ENCODE data around the gene PTPRJ. TPM values are rescaled to one million over a fixed set of nuclear protein-coding genes. Genes with fewer than 3 reads are reported as not detected.

PTPRJ gene
- total and polyA plus RNA-seq, 2 of the 4 experiments (the other 2 are of a cell fraction), result 5.6 to 14.9 TPM

DNA sequence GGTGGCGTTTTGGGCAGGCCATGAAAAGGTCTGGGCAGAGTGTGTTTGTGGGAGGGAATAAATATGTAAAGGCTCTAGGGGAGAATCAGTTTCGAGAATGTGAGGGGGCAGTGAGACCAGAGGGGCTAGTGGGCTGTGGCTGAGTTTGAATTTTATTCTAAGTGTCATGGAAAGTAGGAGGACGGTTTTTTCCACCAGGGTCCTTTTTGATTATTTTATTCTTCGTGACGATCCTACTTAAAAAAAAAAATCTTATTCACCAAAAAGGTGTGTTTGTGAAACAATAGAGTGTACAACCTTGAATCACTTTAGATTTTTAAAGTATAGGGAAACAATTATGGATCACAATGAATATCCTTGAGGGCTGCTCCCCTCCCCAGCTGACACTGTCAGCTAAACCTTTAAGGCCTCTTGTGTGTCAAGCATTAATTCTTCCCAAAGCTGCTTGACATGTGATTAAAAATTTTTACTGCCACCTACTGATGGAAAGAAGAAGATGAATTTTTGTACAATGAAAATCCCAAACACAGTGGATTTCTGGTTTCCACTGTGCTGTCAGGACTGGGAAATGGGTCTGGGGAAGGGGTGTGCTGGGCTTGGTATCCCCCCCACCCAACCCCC is 128.8 kb downstream of the PTPRJ start:
- H2AK9ac ChIP-seq (replicated peaks; ENCODE audit: low read depth, low read length, poor library complexity), result no peak overlapping the region
- H3K56ac ChIP-seq (ENCODE audit: extremely low read depth, insufficient read depth, low read length), result no peak overlapping the region
- no peak for TF ChIP-seq RCOR1 (IDR thresholded peaks at IDR 0.05; ENCODE audit: insufficient replicate concordance, low read length)
- TF ChIP-seq SMC3 (IDR thresholded peaks at IDR 0.05; ENCODE audit: low read depth, low read length), result peak; percentile 54
- no peak for TF ChIP-seq CEBPB (IDR thresholded peaks at IDR 0.05; ENCODE audit: low read depth, low read length)
- TF ChIP-seq RAD21 (IDR thresholded peaks at IDR 0.05; ENCODE audit: low read length), result peak; percentile 60
- TF ChIP-seq, protein P1, sequence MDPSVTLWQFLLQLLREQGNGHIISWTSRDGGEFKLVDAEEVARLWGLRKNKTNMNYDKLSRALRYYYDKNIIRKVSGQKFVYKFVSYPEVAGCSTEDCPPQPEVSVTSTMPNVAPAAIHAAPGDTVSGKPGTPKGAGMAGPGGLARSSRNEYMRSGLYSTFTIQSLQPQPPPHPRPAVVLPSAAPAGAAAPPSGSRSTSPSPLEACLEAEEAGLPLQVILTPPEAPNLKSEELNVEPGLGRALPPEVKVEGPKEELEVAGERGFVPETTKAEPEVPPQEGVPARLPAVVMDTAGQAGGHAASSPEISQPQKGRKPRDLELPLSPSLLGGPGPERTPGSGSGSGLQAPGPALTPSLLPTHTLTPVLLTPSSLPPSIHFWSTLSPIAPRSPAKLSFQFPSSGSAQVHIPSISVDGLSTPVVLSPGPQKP (IDR thresholded peaks at IDR 0.05; ENCODE audit: borderline replicate concordance, low read depth, low read length), result no peak
- TF ChIP-seq MXI1 (IDR thresholded peaks at IDR 0.05; ENCODE audit: borderline replicate concordance, low read depth, low read length), result no peak
- TF ChIP-seq, protein P2, sequence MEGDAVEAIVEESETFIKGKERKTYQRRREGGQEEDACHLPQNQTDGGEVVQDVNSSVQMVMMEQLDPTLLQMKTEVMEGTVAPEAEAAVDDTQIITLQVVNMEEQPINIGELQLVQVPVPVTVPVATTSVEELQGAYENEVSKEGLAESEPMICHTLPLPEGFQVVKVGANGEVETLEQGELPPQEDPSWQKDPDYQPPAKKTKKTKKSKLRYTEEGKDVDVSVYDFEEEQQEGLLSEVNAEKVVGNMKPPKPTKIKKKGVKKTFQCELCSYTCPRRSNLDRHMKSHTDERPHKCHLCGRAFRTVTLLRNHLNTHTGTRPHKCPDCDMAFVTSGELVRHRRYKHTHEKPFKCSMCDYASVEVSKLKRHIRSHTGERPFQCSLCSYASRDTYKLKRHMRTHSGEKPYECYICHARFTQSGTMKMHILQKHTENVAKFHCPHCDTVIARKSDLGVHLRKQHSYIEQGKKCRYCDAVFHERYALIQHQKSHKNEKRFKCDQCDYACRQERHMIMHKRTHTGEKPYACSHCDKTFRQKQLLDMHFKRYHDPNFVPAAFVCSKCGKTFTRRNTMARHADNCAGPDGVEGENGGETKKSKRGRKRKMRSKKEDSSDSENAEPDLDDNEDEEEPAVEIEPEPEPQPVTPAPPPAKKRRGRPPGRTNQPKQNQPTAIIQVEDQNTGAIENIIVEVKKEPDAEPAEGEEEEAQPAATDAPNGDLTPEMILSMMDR (conservative IDR thresholded peaks at IDR 0.05; ENCODE audit: low read depth, low read length), result peak; percentile 57
- H3K27ac ChIP-seq (ENCODE audit: insufficient read depth, low read length), result peak overlapping the region; percentile 25; the same call in 1 of the 2 replicates
- 0 out of 2 replicates have a peak overlapping the region, but pooled peaks have one; percentile 43 for H2BK20ac ChIP-seq (ENCODE audit: low read depth, low read length)
- no peak overlapping the region for H3K23ac ChIP-seq (ENCODE audit: low read depth, low read length)
- H3K9me1 ChIP-seq (ENCODE audit: insufficient read depth, low read length), result peaks cover 10% of the 10 kb centered on the region; the same call in 1 of the 2 replicates
- 0 out of 3 replicates have a peak overlapping the region, but pooled peaks have one; percentile 78 for H2BK15ac ChIP-seq (ENCODE audit: low read depth, low read length)
- H3K36me3 ChIP-seq (ENCODE audit: control insufficient read depth, insufficient read depth, low read length), result no peaks in the 10 kb centered on the region
- CTCF ChIA-PET, result interaction anchor here (0.8 to 4.5 kb wide), 7 partner anchors 11 to 176 kb away, joined by 3 to 52 read pairs (median 4); no protein-coding TSS in a partner anchor
- WGBS, 2 experiments (ENCODE audit: extremely low coverage in 2 of 2, insufficient read length in 1 of 2), result 100% methylated on average over 1 of the region's 5 CpGs; no CpG with 5 or more reads in 1 of the 2 experiments
- dilution Hi-C loops (cut with HindIII; ENCODE audit: low sequenced_read_pairs, unreplicated experiment) (no loop called here), in situ Hi-C loops (cut with MboI; ENCODE audit: low sequenced_read_pairs) (loop anchor here (10.0 kb wide), 1 partner anchor 254 kb away; no protein-coding TSS in a partner anchor), intact Hi-C loops (cut with micrococcal nuclease) (loop anchor here (1.0 to 5.0 kb wide), 3 partner anchors 107 to 342 kb away; partner anchors contain the start of gene FNBP4)
- DNase-seq (peak; percentile 63), ATAC-seq (ENCODE audit: low read depth) (peak; percentile 62)
- H2BK5ac ChIP-seq (ENCODE audit: low read depth, low read length, poor library complexity, severe bottlenecking), result peak overlapping the region; percentile 12
- no peaks in the 10 kb centered on the region; the same call in 1 of the 2 replicates for H3K9me3 ChIP-seq (ENCODE audit: control insufficient read depth, insufficient read depth, low read length)
- H2AK5ac ChIP-seq (ENCODE audit: low read depth, low read length), result peak overlapping the region; percentile 74
- peak overlapping the region; percentile 24 for H2BK120ac ChIP-seq (ENCODE audit: low read depth, low read length)
- peak overlapping the region; percentile 57 for H3K4ac ChIP-seq (ENCODE audit: low read depth, low read length)
- peak overlapping the region; percentile 64; the same call in 1 of the 2 replicates for H4K5ac ChIP-seq (ENCODE audit: low read depth, low read length)
- no peak overlapping the region for H3K4me2 ChIP-seq (ENCODE audit: low read depth, low read length)
- peaks cover 3% of the 10 kb centered on the region; the same call in 1 of the 2 replicates for H4K20me1 ChIP-seq (ENCODE audit: insufficient read depth, low read length)
- no peak overlapping the region for H3K18ac ChIP-seq (ENCODE audit: low read depth, low read length)
- no peak overlapping the region for H3K9ac ChIP-seq (ENCODE audit: low read depth, low read length)
- POLR2A ChIA-PET (ENCODE audit: unreplicated experiment), result no interaction called here
- no peaks in the 10 kb centered on the region for H3K27me3 ChIP-seq (ENCODE audit: control insufficient read depth, insufficient read depth, low read length)
- peaks cover 19 to 58% of the 10 kb centered on the region in 2 experiments for H3K79me1 ChIP-seq (ENCODE audit: low read depth in 1 of 2, low read length in 2 of 2)
- peak overlapping the region; percentile 1 for H2AFZ ChIP-seq (replicated peaks; ENCODE audit: low read length, poor library complexity)
- peaks cover 9% of the 10 kb centered on the region for H3K4me1 ChIP-seq (ENCODE audit: control insufficient read depth, insufficient read depth, low read length)
- BruUV-seq (replicated peaks), result no TSS peak
- H3K14ac ChIP-seq (replicated peaks; ENCODE audit: low read depth, low read length), result peak overlapping the region; percentile 34; the same call in 1 of the 2 replicates
- H3K4me3 ChIP-seq (ENCODE audit: insufficient read depth, low read depth, low read length), result no peak overlapping the region
- H4K8ac ChIP-seq (ENCODE audit: low read depth in 2 of 2, low read length in 2 of 2), result peak overlapping the region in 1 of 2 experiments; percentile 34; a peak in 1 of 4 replicates
- H4K91ac ChIP-seq (ENCODE audit: insufficient read depth, low read depth, low read length), result no peak overlapping the region
